ENCODE results near the gene TRIM64. TPM values are rescaled to one million over a fixed set of nuclear protein-coding genes. Genes with fewer than 3 reads are reported as not detected.
"Not testable (repeated sequence)": the region's sequence is repeated elsewhere in the genome, so short reads cannot be mapped to it uniquely, and the experiment has no call there.

The TRIM64 gene
- not detected for total RNA-seq

GRCh38 chr11:89965737-89966136 lies at the start of gene TRIM64:
TSS of gene TRIM64 (plus strand) at chr11:89966037. CDS start at chr11:89968504, 2,467 bp downstream.
- intact Hi-C loops (cut with DNase I); ATAC-seq; DNase-seq (ENCODE audit: low spot score): not testable (repeated sequence)

DNA sequence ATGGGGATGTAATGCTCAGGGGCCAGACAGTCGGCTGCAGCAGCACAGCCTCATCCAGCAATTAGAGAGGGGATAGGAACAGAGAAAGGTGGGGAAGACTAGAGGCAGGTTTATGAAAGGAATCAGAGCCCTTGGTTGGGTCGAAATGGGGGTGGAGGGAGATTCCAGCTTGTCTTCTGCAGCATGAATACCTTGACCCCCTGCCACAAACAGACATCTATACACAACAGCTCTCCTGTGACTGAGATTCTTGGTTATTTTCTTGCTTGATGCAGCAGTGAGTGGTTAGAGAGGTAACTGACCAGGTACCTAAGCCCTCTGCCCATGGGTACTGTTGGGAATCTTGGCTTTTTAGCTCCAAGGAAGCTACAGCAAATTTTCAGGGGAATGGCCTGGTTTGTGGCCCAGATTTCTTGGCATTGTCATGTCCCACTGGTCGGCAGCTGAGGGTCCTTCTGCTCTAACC lies 43.6 kb upstream of the TRIM64 start, which contains the start of gene TRIM49D1:
Gene TRIM49D1, minus strand, starts transcription at position 51 of the 466 bp plus-strand sequence. CDS start 4,535 bp downstream, outside the sequence.
- ATAC-seq (no peak), DNase-seq (ENCODE audit: low spot score) (no peak)

DNA sequence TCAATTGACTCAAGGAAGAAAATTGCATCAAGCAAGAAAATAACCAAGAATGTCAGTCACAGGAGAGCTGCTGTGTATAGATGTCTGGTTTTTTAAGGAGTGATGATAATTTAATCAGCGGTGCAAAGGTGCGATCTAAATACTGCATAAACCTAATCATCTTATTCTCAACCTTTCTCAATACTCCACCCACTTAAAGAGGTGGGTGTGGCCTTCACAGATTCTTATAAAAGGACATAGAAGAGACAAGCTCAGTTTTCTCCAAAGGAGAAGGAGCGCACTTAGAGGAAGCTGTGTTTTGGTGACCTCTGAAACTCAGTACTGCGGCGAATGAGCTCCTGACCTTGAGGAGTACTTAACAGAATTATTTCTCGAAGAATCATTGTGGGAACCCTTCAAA lies 42.1 kb upstream of the TRIM64 start, which contains the start of gene TRIM49D2:
Gene TRIM49D2, plus strand, starts transcription at position 301 of the 400 bp plus-strand sequence. CDS start 2,698 bp downstream, outside the sequence.
- intact Hi-C loops (cut with DNase I); DNase-seq (ENCODE audit: low spot score); ATAC-seq: not testable (repeated sequence)

More for the DNA sequence above, 43.6 kb upstream of the TRIM64 start, which contains the start of gene TRIM49D1:
- intact Hi-C loops (cut with DNase I), result no loop called here

DNA sequence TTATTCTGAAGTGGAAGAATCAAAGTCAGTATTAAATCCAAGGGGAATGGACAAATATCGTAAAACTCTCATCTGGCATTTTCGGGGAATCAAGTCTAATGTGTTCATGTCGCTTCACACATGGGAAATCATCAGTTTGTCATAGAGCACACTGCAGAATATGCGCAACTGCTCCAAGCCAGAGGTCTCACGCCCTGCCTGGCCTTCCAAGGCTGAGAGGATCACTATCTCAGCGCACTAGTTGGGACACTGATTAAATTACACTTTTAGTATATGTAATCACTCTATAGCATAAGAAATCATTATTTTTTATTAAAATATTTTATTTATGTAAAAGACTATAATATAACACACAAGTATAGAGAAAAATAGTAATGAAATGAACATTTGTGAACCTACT lies 5.0 kb upstream of the TRIM64 start:
- intact Hi-C loops (cut with DNase I); ATAC-seq; DNase-seq (ENCODE audit: low spot score): not testable (repeated sequence)

Other genes starting within 250 kb of the TRIM64 start
- gene TRIM49, start 157.5 kb upstream of the TRIM64 start, total RNA-seq, result not detected
- not detected for gene TRIM64B, start 87.5 kb upstream of the TRIM64 start, total RNA-seq
- not detected for gene TRIM49D1, start 43.8 kb upstream of the TRIM64 start, total RNA-seq
- not detected for gene TRIM49D2, start 42.0 kb upstream of the TRIM64 start, total RNA-seq
- not detected for gene TRIM49C, start 65.1 kb downstream of the TRIM64 start, total RNA-seq
- not detected for gene UBTFL1, start 119.9 kb downstream of the TRIM64 start, total RNA-seq
- 12.5 TPM for gene NAALAD2, start 168.6 kb downstream of the TRIM64 start, total RNA-seq